OCI-LY1 (cell line): ENCODE results near the gene FBXW5.

ENCODE experiments used
- H2AFZ ChIP-seq: fragments of 200-600 bp; sonication (generic), shearing (Covaris generic); 2 replicates; pipeline ENCODE4 v1.6.0; 2014; ENCODE audit warnings: antibody characterized with exemption, mild to moderate bottlenecking, low read length
- H3F3A ChIP-seq: fragments of 200-600 bp; sonication (generic), shearing (Covaris generic); 2 replicates; pipeline ENCODE4 v1.6.0; 2014; ENCODE audit warnings: mild to moderate bottlenecking, antibody characterized with exemption, low read length, moderate library complexity; ENCODE audit not compliant: insufficient read depth
- H3K27ac ChIP-seq: fragments of 200-600 bp; sonication (generic); 2 replicates; pipeline ENCODE4 v1.5.1; 2014; ENCODE audit warnings: low read length, mixed run types, mild to moderate bottlenecking, low read depth; ENCODE audit not compliant: poor library complexity, severe bottlenecking
- H3K27me3 ChIP-seq: fragments of 200-600 bp; sonication (generic); 2 replicates; pipeline ENCODE4 v1.6.0; 2014; ENCODE audit warnings: antibody characterized with exemption, mild to moderate bottlenecking, low read length, moderate library complexity; ENCODE audit not compliant: insufficient read depth
- H3K36me3 ChIP-seq: fragments of 200-600 bp; sonication (generic); 2 replicates; pipeline ENCODE4 v1.6.1; 2014; ENCODE audit warnings: mild to moderate bottlenecking, antibody characterized with exemption, low read length, moderate library complexity, mixed read lengths; ENCODE audit not compliant: insufficient read depth
- H3K4me1 ChIP-seq: fragments of 200-600 bp; sonication (generic); 2 replicates; pipeline ENCODE4 v1.5.1; 2014; ENCODE audit warnings: mild to moderate bottlenecking, low read length, moderate library complexity; ENCODE audit not compliant: insufficient read depth, severe bottlenecking
- H3K4me2 ChIP-seq: fragments of 200-600 bp; sonication (generic), shearing (Covaris generic); 2 replicates; pipeline ENCODE4 v1.6.1; 2014; ENCODE audit warnings: low read length
- H3K4me3 ChIP-seq: fragments of 200-600 bp; sonication (generic); 2 replicates; pipeline ENCODE4 v1.5.1; 2014; ENCODE audit warnings: low read length, low read depth, mild to moderate bottlenecking, mixed read lengths; ENCODE audit not compliant: poor library complexity, severe bottlenecking
- H3K79me2 ChIP-seq: fragments of 200-600 bp; shearing (Covaris generic); 2 replicates; pipeline ENCODE4 v1.6.1; 2016; ENCODE audit warnings: mixed run types, low read length, mixed read lengths; ENCODE audit not compliant: insufficient read depth
- H3K9ac ChIP-seq: fragments of 200-600 bp; sonication (generic), shearing (Covaris generic); 2 replicates; pipeline ENCODE4 v1.6.1; 2014; ENCODE audit warnings: mild to moderate bottlenecking, low read length, mixed read lengths
- H3K9me2 ChIP-seq: fragments of 200-600 bp; sonication (generic), shearing (Covaris generic); 2 replicates; pipeline ENCODE4 v1.6.1; 2014; ENCODE audit warnings: low read depth, mild to moderate bottlenecking, low read length, mixed read lengths
- H3K9me3 ChIP-seq: fragments of 200-600 bp; shearing (Covaris generic); 2 replicates; pipeline ENCODE4 v1.6.1; 2014; ENCODE audit warnings: low read length, mixed read lengths
- H4K20me1 ChIP-seq: fragments of 200-600 bp; sonication (generic), shearing (Covaris generic); 2 replicates; pipeline ENCODE4 v1.6.0; 2016; ENCODE audit warnings: mild to moderate bottlenecking, low read length; ENCODE audit not compliant: insufficient read depth
- CTCF ChIP-seq: fragments of 200-600 bp; sonication (generic), shearing (Covaris generic); IDR thresholded peaks from 2 replicates; pipeline ENCODE4 v1.5.1; 2017; ENCODE audit warnings: mild to moderate bottlenecking, antibody characterized with exemption, low read length, moderate library complexity, mixed read lengths
- EZH2 ChIP-seq: fragments of 200-600 bp; sonication (generic), shearing (Covaris generic); IDR thresholded peaks from 2 replicates; pipeline ENCODE4 v1.8.0; 2017; ENCODE audit warnings: borderline replicate concordance, mixed run types, mild to moderate bottlenecking, antibody characterized with exemption, low read length, moderate library complexity, mixed read lengths

FBXW5 gene

GRCh38 chr9:136940526-136941230, 3.9 kb downstream of the FBXW5 start:
- H4K20me1 ChIP-seq: no peaks in the 10 kb centered on the region

GRCh38 chr9:136939996-136940525, 4.5 kb downstream of the FBXW5 start:
- H3K36me3 ChIP-seq: peaks cover 40% of the 10 kb centered on the region
- no peaks in the 10 kb centered on the region for H4K20me1 ChIP-seq

More at GRCh38 chr9:136940526-136941230, 3.9 kb downstream of the FBXW5 start:
- Histone ChIP-seq H3F3A (0 out of 2 replicates have a peak, but pooled peaks cover 3% of the 10 kb centered on the region), H3K9me3 (no peaks in the 10 kb centered on the region), H2AFZ (no peak overlapping the region), H3K27me3 (no peaks in the 10 kb centered on the region), H3K4me2 (no peak overlapping the region), H3K4me3 (no peak overlapping the region), H3K79me2 (no peaks in the 10 kb centered on the region), H3K9ac (no peak overlapping the region), H3K9me2 (no peaks in the 10 kb centered on the region), H3K36me3 (peaks cover 40% of the 10 kb centered on the region), H3K4me1 (peaks cover 14% of the 10 kb centered on the region), H3K27ac (no peak overlapping the region)
- TF ChIP-seq CTCF (no peak), EZH2 (no peak)

GRCh38 chr9:136939431-136939995, 5.0 kb downstream of the FBXW5 start:
- Histone ChIP-seq H3K36me3 (peaks cover 41% of the 10 kb centered on the region), H3K27ac (no peak overlapping the region)

More at GRCh38 chr9:136939996-136940525, 4.5 kb downstream of the FBXW5 start:
- TF ChIP-seq EZH2: no peak
- TF ChIP-seq CTCF: no peak
- Histone ChIP-seq H3K27me3 (no peaks in the 10 kb centered on the region), H3K9me2 (no peaks in the 10 kb centered on the region), H3K4me1 (peaks cover 13% of the 10 kb centered on the region), H3F3A (0 out of 2 replicates have a peak, but pooled peaks cover 3% of the 10 kb centered on the region), H3K4me3 (no peak overlapping the region), H2AFZ (no peak overlapping the region), H3K4me2 (no peak overlapping the region), H3K79me2 (no peaks in the 10 kb centered on the region), H3K9me3 (no peaks in the 10 kb centered on the region), H3K27ac (no peak overlapping the region), H3K9ac (no peak overlapping the region)

More at GRCh38 chr9:136939431-136939995, 5.0 kb downstream of the FBXW5 start:
- Histone ChIP-seq H3K4me1 (peaks cover 10% of the 10 kb centered on the region), H3K9me2 (no peaks in the 10 kb centered on the region), H3F3A (0 out of 2 replicates have a peak, but pooled peaks cover 3% of the 10 kb centered on the region), H3K4me3 (no peak overlapping the region), H3K27me3 (no peaks in the 10 kb centered on the region), H3K4me2 (no peak overlapping the region), H3K9ac (no peak overlapping the region), H3K79me2 (no peaks in the 10 kb centered on the region), H3K9me3 (no peaks in the 10 kb centered on the region), H2AFZ (no peak overlapping the region), H4K20me1 (no peaks in the 10 kb centered on the region)
- TF ChIP-seq EZH2 (no peak), CTCF (no peak)
